Measurements from ENCODE around the gene TUT4. TPM values are rescaled to one million over a fixed set of nuclear protein-coding genes. Genes with fewer than 3 reads are reported as not detected.

TUT4 gene
- total RNA-seq, 1 donor from 2014 or later, result 139 TPM

DNA sequence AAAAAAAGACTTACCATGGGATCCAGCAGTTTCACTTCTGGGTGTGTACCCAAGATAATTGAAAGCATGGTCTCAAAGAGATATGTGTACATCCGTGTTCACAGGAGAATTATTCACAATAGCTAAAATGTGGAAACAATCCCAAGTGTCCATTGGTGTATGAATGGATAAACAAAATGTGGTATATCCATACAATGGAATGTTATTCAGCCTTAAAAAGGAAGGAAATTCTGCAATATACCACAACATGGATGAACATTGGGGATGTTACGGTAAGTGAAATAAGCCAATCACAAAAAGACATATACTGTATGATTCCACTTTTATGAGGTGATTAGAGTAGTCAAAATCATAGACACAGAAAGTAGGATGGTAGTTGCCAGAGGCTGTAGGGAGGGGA lies 7.0 kb upstream of the TUT4 start:
- Mint-ChIP-seq H3K36me3 (peaks cover 2% of the 10 kb centered on the region), H3K4me1 (peaks cover 8% of the 10 kb centered on the region), H3K27ac (no peak overlapping the region), H3K4me3 (no peak overlapping the region), H3K9me3 (no peaks in the 10 kb centered on the region), H3K27me3 (ENCODE audit: insufficient read depth, low read depth) (no peaks in the 10 kb centered on the region)
- no peaks in the 10 kb centered on the region for H3K27me3 ChIP-seq
- H2AFZ ChIP-seq (replicated peaks), result no peak overlapping the region
- H3K79me2 ChIP-seq (ENCODE audit: low read depth), result no peaks in the 10 kb centered on the region
- no peak overlapping the region for H3K9ac ChIP-seq
- H3K4me2 ChIP-seq, result no peak overlapping the region
- no peaks in the 10 kb centered on the region for H3K36me3 ChIP-seq
- no peak overlapping the region for H3K4me3 ChIP-seq
- H3F3A ChIP-seq (ENCODE audit: low read depth), result peaks cover 7% of the 10 kb centered on the region
- TF ChIP-seq CTCF (IDR thresholded peaks at IDR 0.05) (no peak), EZH2phosphoT487 (IDR thresholded peaks at IDR 0.05) (no peak), EZH2 (IDR thresholded peaks at IDR 0.05) (no peak)
- no peak for DNase-seq (ENCODE audit: low spot score)
- no peak overlapping the region for H3K27ac ChIP-seq
- H3K9me3 ChIP-seq (ENCODE audit: low read depth), result no peaks in the 10 kb centered on the region
- H3K4me1 ChIP-seq, result peaks cover 5% of the 10 kb centered on the region
- H4K20me1 ChIP-seq (ENCODE audit: low read depth), result no peaks in the 10 kb centered on the region

- H3K4me3 ChIP-seq, result no peak overlapping the region
- no peaks in the 10 kb centered on the region for H3K27me3 Mint-ChIP-seq (ENCODE audit: insufficient read depth, low read depth)
- no peak overlapping the region for H3K27ac Mint-ChIP-seq
- peaks cover 15% of the 10 kb centered on the region for H3K4me1 ChIP-seq
- TF ChIP-seq EZH2 (IDR thresholded peaks at IDR 0.05) (no peak), CTCF (IDR thresholded peaks at IDR 0.05) (no peak), EZH2phosphoT487 (IDR thresholded peaks at IDR 0.05) (no peak)
- H3K9me3 Mint-ChIP-seq, result no peaks in the 10 kb centered on the region
- no peak overlapping the region for H3K4me2 ChIP-seq
- H3K4me1 Mint-ChIP-seq, result peaks cover 18% of the 10 kb centered on the region
- no peaks in the 10 kb centered on the region for H3K27me3 ChIP-seq
- no peaks in the 10 kb centered on the region for H3K36me3 ChIP-seq
- no peak overlapping the region for H3K9ac ChIP-seq
- H3K36me3 Mint-ChIP-seq, result peaks cover 2% of the 10 kb centered on the region
- peaks cover 16% of the 10 kb centered on the region for H3F3A ChIP-seq (ENCODE audit: low read depth)
- DNase-seq (ENCODE audit: low spot score), result no peak
- no peak overlapping the region for H2AFZ ChIP-seq (replicated peaks)
- no peak overlapping the region for H3K27ac ChIP-seq
- H3K9me3 ChIP-seq (ENCODE audit: low read depth), result no peaks in the 10 kb centered on the region
- H3K79me2 ChIP-seq (ENCODE audit: low read depth), result peaks cover 1% of the 10 kb centered on the region
- no peaks in the 10 kb centered on the region for H4K20me1 ChIP-seq (ENCODE audit: low read depth)
- no peak overlapping the region for H3K4me3 Mint-ChIP-seq
Observed at GRCh38 chr1:52558941-52559340, 6.0 kb upstream of the TUT4 start.

- Histone ChIP-seq H3K9me3 (ENCODE audit: low read depth) (no peaks in the 10 kb centered on the region), H3K4me1 (peaks cover 15% of the 10 kb centered on the region), H3F3A (ENCODE audit: low read depth) (peaks cover 31% of the 10 kb centered on the region), H3K27me3 (no peaks in the 10 kb centered on the region), H3K36me3 (no peaks in the 10 kb centered on the region), H4K20me1 (ENCODE audit: low read depth) (peaks cover 9% of the 10 kb centered on the region), H3K4me3 (no peak overlapping the region), H2AFZ (replicated peaks) (no peak overlapping the region), H3K79me2 (ENCODE audit: low read depth) (peaks cover 14% of the 10 kb centered on the region), H3K27ac (no peak overlapping the region), H3K9ac (no peak overlapping the region), H3K4me2 (no peak overlapping the region)
- Mint-ChIP-seq H3K36me3 (peaks cover 2% of the 10 kb centered on the region), H3K27ac (no peak overlapping the region), H3K4me1 (peaks cover 19% of the 10 kb centered on the region), H3K9me3 (no peaks in the 10 kb centered on the region), H3K27me3 (ENCODE audit: insufficient read depth, low read depth) (peaks cover 2% of the 10 kb centered on the region), H3K4me3 (no peak overlapping the region)
- no peak for TF ChIP-seq CTCF (IDR thresholded peaks at IDR 0.05)
- no peak for TF ChIP-seq EZH2 (IDR thresholded peaks at IDR 0.05)
- TF ChIP-seq EZH2phosphoT487 (IDR thresholded peaks at IDR 0.05), result no peak
- DNase-seq (ENCODE audit: low spot score), result no peak
Observed at GRCh38 chr1:52556641-52557360, 3.9 kb upstream of the TUT4 start.
